GM12801 (cell line): ENCODE measurements around the gene KRT6C.

Experiments used
- TF ChIP-seq, protein P1 (sequence below): IDR thresholded peaks from one replicate; pipeline ENCODE4 v1.5.1; 2011; ENCODE audit warnings: control low read depth; ENCODE audit not compliant: insufficient read length; ENCODE audit errors: extremely low read depth

The KRT6C gene

GRCh38 chr12:52434760-52435530, 38.7 kb downstream of the KRT6C start:
- TF ChIP-seq, protein P1, sequence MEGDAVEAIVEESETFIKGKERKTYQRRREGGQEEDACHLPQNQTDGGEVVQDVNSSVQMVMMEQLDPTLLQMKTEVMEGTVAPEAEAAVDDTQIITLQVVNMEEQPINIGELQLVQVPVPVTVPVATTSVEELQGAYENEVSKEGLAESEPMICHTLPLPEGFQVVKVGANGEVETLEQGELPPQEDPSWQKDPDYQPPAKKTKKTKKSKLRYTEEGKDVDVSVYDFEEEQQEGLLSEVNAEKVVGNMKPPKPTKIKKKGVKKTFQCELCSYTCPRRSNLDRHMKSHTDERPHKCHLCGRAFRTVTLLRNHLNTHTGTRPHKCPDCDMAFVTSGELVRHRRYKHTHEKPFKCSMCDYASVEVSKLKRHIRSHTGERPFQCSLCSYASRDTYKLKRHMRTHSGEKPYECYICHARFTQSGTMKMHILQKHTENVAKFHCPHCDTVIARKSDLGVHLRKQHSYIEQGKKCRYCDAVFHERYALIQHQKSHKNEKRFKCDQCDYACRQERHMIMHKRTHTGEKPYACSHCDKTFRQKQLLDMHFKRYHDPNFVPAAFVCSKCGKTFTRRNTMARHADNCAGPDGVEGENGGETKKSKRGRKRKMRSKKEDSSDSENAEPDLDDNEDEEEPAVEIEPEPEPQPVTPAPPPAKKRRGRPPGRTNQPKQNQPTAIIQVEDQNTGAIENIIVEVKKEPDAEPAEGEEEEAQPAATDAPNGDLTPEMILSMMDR: no peak

DNA sequence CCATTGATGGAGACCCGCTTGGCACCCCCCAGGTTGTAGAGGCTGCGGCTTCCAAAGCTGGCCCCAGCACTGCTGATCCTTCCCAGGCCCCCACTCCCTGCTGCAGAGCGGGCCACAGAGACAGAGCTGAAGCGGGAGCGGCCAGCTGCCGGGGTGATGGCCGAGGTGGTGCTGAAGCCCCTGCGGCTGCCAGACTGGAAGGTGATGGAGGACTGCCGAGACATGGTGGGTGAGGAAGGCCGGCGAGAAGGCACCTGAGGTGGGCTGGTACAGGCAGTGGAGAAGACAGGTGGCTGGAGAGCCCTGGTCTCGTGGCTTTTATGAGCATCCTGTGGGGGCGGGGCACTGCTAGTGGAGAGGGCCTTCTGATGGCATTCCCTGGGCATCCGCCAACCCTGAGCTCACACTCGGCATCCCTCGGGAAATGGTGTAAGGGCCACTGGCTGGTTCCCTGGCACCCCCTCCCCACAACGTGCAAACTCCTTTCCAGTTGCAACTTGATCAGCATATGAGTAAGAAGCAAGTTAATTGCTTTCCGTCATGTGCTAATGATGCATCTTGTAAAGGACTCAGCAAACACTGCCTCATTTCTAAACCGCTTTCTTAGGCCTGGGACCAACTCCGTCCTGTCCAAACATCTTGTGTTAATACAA, 39.4 kb downstream of the KRT6C start, which contains the start of gene KRT75:
KRT75 (minus strand) TSS at position 291 of the 653 bp plus-strand sequence; CDS start at position 224, 67 bp downstream.
- TF ChIP-seq, protein P1: no peak

DNA sequence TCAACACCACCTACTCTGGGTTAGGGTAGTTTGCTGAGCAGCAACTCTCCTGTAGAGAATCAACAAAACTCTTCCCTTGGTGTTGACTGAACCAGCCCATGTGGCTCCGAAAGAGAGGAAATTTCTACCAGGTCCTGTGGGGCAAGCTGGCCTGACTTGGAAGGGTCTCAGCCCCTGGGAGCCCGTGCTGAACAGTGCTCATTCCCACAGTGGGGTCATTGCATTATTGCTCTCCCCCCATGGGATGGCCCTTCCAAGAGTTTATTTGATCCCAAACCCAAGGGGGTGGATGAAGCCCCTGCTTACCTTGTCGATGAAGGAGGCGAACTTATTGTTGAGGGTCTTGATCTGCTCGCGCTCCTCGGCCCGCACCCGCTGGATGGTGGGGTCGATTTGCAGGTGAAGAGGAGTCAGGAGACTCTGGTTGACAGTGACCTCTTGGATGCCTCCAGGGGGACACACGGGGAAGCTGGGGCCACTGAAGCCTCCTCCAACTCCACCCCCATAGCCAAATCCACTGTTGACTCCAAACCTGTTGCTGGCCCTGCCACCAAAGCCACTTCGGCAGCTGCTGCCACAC, 40.0 kb downstream of the KRT6C start:
- TF ChIP-seq, protein P1: no peak

DNA sequence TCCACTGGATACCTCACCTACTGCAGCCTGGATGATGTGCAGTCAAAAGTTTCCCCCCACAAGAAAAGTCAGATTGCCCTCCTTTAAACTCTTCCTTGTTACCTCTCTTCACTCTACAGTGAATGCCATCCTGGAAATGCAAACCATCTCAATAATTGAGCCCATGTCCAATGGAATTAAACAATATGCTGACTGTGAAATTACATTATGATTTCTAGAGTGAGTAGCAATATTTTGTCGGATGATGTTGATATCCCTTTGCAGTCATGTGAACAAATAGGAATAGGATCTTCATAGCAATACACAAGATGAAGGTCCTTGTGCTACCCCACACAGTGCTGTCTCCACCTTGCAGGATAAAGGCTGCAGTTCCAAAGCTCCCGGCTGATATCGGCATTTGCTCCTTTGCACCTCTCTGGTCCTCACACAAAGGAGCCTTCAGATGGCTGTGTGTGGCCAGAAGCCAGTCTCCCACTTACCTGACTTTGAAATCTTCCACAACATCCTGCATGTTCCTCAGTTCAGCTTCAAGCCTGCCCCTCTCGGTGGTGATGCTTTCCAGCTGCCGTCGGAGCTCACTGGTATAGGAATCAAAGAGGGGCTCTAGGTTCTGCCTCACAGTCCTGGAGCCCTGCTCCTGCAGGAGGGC, 40.9 kb downstream of the KRT6C start:
- TF ChIP-seq, protein P1: no peak

GRCh38 chr12:52428121-52428520, 45.5 kb downstream of the KRT6C start:
- TF ChIP-seq, protein P1: no peak

DNA sequence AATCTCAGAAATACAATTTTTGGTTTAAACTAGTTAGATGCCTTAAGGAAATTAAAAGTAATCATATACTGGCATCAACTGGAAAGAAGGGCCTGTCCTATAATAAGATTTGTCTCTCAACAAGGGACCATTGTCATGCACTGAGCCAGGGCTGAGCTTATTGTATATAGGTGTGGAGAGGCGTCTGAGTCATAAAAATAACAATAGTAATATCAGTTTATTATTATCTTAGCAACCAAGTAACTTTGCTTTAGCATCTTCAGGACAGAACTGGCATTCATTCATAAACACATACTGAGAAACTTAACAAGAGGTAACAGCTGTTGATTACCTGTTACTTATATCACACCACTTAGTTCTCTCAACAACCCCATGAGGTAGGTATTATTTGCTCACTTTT, 46.5 kb downstream of the KRT6C start:
- TF ChIP-seq, protein P1: no peak

DNA sequence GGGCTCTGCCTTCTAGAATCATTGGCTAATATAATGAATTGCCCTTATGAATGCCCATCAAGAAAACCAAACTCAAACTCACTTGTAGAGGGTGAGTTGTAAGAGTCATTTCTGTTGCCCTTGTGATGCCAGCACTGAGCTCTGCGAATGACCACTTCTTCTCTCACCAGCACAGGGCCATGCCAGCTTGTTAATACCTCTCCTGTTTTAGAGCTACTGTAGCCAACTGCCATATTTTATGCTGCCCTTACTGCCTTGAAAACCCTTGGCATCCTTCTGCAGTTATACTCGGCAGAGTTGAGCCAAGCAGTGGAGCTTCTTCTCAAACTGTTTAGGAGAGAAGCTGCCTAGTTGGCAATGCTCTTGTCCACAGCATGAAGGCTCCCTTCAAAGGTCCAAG, 47.6 kb downstream of the KRT6C start:
- TF ChIP-seq, protein P1: no peak
